Parathyroid adenoma (tissue), 2 donors: ENCODE data around the gene GTF2IRD1.

Source experiments
- H2AFZ ChIP-seq: fragments of 300-600 bp; sonication (generic); one replicate; pipeline ENCODE4 v1.7.0; 2017; ENCODE audit warnings: antibody characterized with exemption, mild to moderate bottlenecking
- H3K27ac ChIP-seq: fragments of 300-600 bp; sonication (generic); one replicate; pipeline ENCODE4 v1.7.0; 2017
- H3K27me3 ChIP-seq: fragments of 300-600 bp; sonication (generic); one replicate; pipeline ENCODE4 v1.7.0; 2017; ENCODE audit warnings: low read length; ENCODE audit not compliant: control insufficient read depth, insufficient read depth
- H3K36me3 ChIP-seq: fragments of 300-600 bp; sonication (generic); one replicate; pipeline ENCODE4 v1.7.0; 2017; ENCODE audit warnings: low read length; ENCODE audit not compliant: control insufficient read depth, insufficient read depth
- H3K4me1 ChIP-seq: fragments of 300-600 bp; sonication (generic); one replicate; pipeline ENCODE4 v1.7.0; 2017; ENCODE audit warnings: control low read depth
- H3K4me2 ChIP-seq: fragments of 300-600 bp; sonication (generic); one replicate; pipeline ENCODE4 v1.7.0; 2017; ENCODE audit warnings: low read length
- H3K4me3 ChIP-seq: fragments of 300-600 bp; sonication (generic); one replicate; pipeline ENCODE4 v1.7.0; 2017; ENCODE audit warnings: low read depth, low read length
- H3K79me2 ChIP-seq: fragments of 300-600 bp; sonication (generic); one replicate; pipeline ENCODE4 v1.7.0; 2017; ENCODE audit warnings: control low read depth
- H3K9ac ChIP-seq: fragments of 300-600 bp; sonication (generic); one replicate; pipeline ENCODE4 v1.7.0; 2017; ENCODE audit warnings: mild to moderate bottlenecking
- H3K9me3 ChIP-seq: fragments of 300-600 bp; sonication (generic); one replicate; pipeline ENCODE4 v1.7.0; 2017; ENCODE audit warnings: low read length; ENCODE audit not compliant: control insufficient read depth
- TF ChIP-seq, protein P1 (sequence below): fragments of 300-600 bp; sonication (generic); IDR thresholded peaks from one replicate; pipeline ENCODE4 v1.7.0; 2017; ENCODE audit warnings: antibody characterized with exemption, mild to moderate bottlenecking
- donor health status: primary hyperparathyroidism.

GTF2IRD1 gene

DNA sequence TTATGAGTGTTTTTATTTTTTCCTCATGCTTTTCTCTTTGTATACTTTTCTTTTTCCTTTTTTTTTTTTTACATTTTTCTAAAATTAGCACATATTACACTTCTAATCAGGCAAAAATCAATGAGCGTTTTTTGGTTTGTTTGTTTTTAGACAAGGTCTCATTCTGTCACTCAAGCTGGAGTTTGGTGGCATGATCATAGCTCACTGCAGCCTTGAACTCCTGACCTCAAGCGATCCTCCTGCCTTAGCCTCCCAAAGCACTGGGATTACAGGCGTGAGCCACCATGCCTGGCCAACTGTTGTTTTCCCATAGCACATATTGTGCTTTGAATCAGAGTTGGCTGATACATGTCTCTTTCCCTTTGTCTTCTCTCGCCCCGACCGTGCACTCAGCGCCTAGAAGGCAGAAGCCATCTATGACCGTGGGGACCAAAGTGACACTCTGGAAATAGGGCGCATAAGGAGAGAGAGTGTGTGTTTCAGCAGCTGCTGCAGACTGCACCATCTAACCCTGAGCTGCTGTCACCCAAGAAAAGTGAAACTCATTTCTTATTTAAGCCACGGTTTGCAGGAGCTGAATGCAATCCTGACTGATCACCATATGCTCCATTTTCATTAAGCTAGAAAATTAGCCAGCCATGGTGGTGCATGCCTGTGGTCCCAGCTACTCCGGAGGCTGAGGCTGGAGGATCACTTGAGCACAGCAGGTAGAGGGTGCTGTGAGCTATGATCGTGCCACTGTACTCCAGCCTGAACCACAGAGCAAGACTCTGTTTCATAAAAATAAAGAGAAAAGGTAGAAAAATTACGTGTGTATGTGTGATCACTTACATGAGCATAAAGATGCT, 162.5 kb downstream of the GTF2IRD1 start:
- no peak overlapping the region for H3K4me2 ChIP-seq
- H3K27ac ChIP-seq, result no peak overlapping the region
- TF ChIP-seq, protein P1, sequence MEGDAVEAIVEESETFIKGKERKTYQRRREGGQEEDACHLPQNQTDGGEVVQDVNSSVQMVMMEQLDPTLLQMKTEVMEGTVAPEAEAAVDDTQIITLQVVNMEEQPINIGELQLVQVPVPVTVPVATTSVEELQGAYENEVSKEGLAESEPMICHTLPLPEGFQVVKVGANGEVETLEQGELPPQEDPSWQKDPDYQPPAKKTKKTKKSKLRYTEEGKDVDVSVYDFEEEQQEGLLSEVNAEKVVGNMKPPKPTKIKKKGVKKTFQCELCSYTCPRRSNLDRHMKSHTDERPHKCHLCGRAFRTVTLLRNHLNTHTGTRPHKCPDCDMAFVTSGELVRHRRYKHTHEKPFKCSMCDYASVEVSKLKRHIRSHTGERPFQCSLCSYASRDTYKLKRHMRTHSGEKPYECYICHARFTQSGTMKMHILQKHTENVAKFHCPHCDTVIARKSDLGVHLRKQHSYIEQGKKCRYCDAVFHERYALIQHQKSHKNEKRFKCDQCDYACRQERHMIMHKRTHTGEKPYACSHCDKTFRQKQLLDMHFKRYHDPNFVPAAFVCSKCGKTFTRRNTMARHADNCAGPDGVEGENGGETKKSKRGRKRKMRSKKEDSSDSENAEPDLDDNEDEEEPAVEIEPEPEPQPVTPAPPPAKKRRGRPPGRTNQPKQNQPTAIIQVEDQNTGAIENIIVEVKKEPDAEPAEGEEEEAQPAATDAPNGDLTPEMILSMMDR, result no peak
- no peak overlapping the region for H2AFZ ChIP-seq
- no peaks in the 10 kb centered on the region for H3K79me2 ChIP-seq
- no peaks in the 10 kb centered on the region for H3K36me3 ChIP-seq
- H3K27me3 ChIP-seq, result no peaks in the 10 kb centered on the region
- H3K9ac ChIP-seq, result no peak overlapping the region
- H3K9me3 ChIP-seq, result no peaks in the 10 kb centered on the region
- no peak overlapping the region for H3K4me3 ChIP-seq
- peaks cover 7% of the 10 kb centered on the region for H3K4me1 ChIP-seq

DNA sequence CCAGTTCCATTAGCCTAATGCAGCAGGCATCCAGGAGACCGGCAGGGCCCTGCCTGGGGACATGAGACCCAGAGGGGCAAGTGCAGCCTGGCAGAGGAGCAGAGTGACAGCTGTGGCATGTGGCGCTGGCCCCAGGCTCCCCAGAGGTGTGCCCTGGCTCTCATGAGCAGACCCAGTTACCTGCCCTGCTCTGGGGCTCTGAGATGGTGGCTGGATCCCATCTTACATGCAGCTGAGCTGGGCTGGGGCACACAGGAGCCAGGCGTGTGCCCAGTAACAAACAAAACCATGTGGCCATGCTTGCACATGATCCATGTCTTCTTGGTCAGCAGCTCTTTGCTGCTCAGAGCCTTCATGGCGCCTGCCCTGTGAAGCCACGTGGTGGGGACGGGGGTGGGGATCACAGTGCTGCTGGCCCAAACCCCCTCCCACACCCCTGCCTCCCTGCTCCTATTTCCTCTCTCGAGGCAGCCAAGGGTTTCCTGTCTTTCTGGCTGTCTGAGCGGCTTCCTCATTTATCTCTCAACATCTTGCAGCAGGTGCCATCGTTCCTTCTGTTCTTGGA, 163.6 kb downstream of the GTF2IRD1 start:
- peak overlapping the region; percentile 33 for H3K27ac ChIP-seq
- H3K9me3 ChIP-seq, result no peaks in the 10 kb centered on the region
- no peak overlapping the region for H3K4me2 ChIP-seq
- H3K79me2 ChIP-seq, result no peaks in the 10 kb centered on the region
- H2AFZ ChIP-seq, result peak overlapping the region; percentile 85
- peaks cover 7% of the 10 kb centered on the region for H3K4me1 ChIP-seq
- no peak overlapping the region for H3K4me3 ChIP-seq
- no peak overlapping the region for H3K9ac ChIP-seq
- no peaks in the 10 kb centered on the region for H3K27me3 ChIP-seq
- TF ChIP-seq, protein P1, result no peak
- H3K36me3 ChIP-seq, result no peaks in the 10 kb centered on the region

DNA sequence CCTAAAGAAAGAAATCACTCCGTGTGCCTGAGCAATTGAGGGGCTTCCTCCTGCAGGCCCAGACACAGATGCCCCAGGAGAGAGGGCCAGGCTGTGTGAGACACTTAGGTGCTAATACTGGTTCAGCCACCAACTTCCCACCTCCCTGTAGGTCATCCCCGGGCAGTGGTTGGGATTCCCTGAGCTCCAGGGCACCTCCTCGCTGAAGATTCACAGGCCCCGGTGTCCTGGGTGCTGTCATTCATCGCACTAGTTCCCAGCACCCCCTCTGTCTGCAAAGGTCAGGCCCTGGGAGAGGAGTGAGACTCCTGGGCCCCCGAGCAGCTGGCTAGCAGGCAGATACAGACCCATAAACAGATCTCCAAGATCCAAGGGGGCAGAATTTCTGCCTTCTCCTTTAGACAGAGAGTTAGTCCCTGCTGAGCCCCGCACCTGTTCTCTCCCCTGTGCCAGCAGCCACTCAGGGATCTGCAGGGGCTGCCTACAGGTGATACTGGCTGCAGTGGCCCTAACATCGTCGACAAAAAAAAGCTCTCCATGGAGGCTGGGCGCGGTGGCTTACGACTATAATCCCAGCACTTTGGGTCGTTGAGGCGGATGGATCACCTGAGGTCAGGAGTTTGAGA, 165.6 kb downstream of the GTF2IRD1 start:
- Histone ChIP-seq H3K4me1 (peaks cover 7% of the 10 kb centered on the region), H3K9ac (no peak overlapping the region), H3K79me2 (no peaks in the 10 kb centered on the region), H3K27me3 (no peaks in the 10 kb centered on the region), H3K27ac (peak overlapping the region; percentile 3), H3K36me3 (no peaks in the 10 kb centered on the region), H3K4me3 (peak overlapping the region; percentile 0), H2AFZ (peak overlapping the region; percentile 69), H3K4me2 (peak overlapping the region; percentile 26), H3K9me3 (no peaks in the 10 kb centered on the region)
- TF ChIP-seq, protein P1, result no peak

DNA sequence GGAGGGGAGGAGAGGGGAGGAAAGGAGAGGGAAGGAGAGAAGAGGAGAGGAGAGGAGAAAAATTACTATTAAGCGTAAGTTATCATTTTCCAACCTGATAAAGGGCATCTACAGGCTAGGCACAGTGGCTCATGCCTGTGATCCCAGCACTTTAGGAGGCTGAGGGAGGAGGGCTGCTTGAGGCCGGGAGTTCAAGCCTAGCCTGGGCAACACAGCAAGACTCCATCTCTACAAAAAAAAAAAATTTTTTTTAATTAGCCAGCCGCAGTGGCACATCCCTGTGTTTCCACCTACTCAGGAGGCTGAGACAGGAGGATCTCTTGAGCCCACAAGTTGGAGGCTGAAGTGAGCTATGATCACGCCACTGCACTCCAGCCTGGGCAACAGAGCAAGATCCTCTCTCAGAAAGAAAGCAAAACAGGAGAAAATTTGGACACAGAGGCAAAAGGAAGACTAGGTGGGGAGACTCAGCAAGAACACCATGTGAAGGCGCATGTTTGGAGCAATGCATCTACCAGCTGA, 168.6 kb downstream of the GTF2IRD1 start:
- no peaks in the 10 kb centered on the region for H3K9me3 ChIP-seq
- H2AFZ ChIP-seq, result no peak overlapping the region
- no peaks in the 10 kb centered on the region for H3K27me3 ChIP-seq
- H3K9ac ChIP-seq, result no peak overlapping the region
- no peaks in the 10 kb centered on the region for H3K36me3 ChIP-seq
- H3K4me3 ChIP-seq, result no peak overlapping the region
- H3K27ac ChIP-seq, result no peak overlapping the region
- no peaks in the 10 kb centered on the region for H3K79me2 ChIP-seq
- H3K4me1 ChIP-seq, result peaks cover 3% of the 10 kb centered on the region
- TF ChIP-seq, protein P1, result no peak
- no peak overlapping the region for H3K4me2 ChIP-seq
